Subcutaneous abdominal adipose tissue (tissue), 5 donors: ENCODE results near the gene RHCE.
"Not testable (repeated sequence)": the region's sequence is repeated elsewhere in the genome, so short reads cannot be mapped to it uniquely, and the experiment has no call there.

Experiments
- H3K27ac ChIP-seq: one replicate; pipeline ENCODE4 v1.7.0; 2013; ENCODE audit warnings: low read depth, mild to moderate bottlenecking, inconsistent platforms, low read length, moderate library complexity
- H3K27me3 ChIP-seq, 5 donors: one replicate each; pipeline ENCODE4 v1.7.0; 2013; ENCODE audit warnings: low read length in 5 of 5, inconsistent platforms in 1 of 5; ENCODE audit not compliant: control insufficient read depth in 5 of 5, insufficient read depth in 4 of 5
- H3K36me3 ChIP-seq, 5 donors: one replicate each; pipeline ENCODE4 v1.7.0; 2013; ENCODE audit warnings: low read length in 5 of 5; ENCODE audit not compliant: control insufficient read depth in 5 of 5, insufficient read depth in 5 of 5
- H3K4me1 ChIP-seq, 5 donors: one replicate each; pipeline ENCODE4 v1.7.0; 2013; ENCODE audit warnings: low read length in 5 of 5, mild to moderate bottlenecking in 3 of 5, moderate library complexity in 1 of 5; ENCODE audit not compliant: control insufficient read depth in 5 of 5, insufficient read depth in 5 of 5
- H3K4me3 ChIP-seq, 5 donors: one replicate each; pipeline ENCODE4 v1.7.0; 2013; ENCODE audit warnings: low read length in 5 of 5, low read depth in 1 of 5
- H3K9ac ChIP-seq, 5 donors: one replicate each; pipeline ENCODE4 v1.7.0; 2013; ENCODE audit warnings: low read length in 5 of 5, mild to moderate bottlenecking in 4 of 5, moderate library complexity in 3 of 5
- H3K9me3 ChIP-seq, 5 donors: one replicate each; pipeline ENCODE4 v1.7.0; 2013; ENCODE audit warnings: low read length in 5 of 5; ENCODE audit not compliant: control insufficient read depth in 5 of 5
- donor health status: healthy.
- donor health status: healthy.
- donor health status: healthy.
- donor health status: healthy.
- donor health status: healthy.

The RHCE gene

GRCh38 chr1:25349606-25350005 lies 71.0 kb downstream of the RHCE start:
- Histone ChIP-seq H3K27ac (no peak overlapping the region), H3K9ac (no peak overlapping the region), H3K9me3 (no peaks in the 10 kb centered on the region), H3K36me3 (peaks cover 12 to 43% (median 26%) of the 10 kb centered on the region in 5 donors), H3K4me1 (no peaks in the 10 kb centered on the region), H3K4me3 (no peak overlapping the region), H3K27me3 (no peaks in the 10 kb centered on the region)

GRCh38 chr1:25347556-25347955 lies 73.1 kb downstream of the RHCE start:
- Histone ChIP-seq H3K36me3 (peaks cover 8 to 39% (median 21%) of the 10 kb centered on the region in 5 donors), H3K27ac (no peak overlapping the region)

GRCh38 chr1:25343872-25344271 lies 76.8 kb downstream of the RHCE start:
- no peaks in the 10 kb centered on the region for H3K27me3 ChIP-seq
- peaks cover 7 to 29% (median 14%) of the 10 kb centered on the region in 5 donors for H3K36me3 ChIP-seq
- H3K4me3 ChIP-seq = no peak overlapping the region
- no peak overlapping the region for H3K9ac ChIP-seq
- H3K9me3 ChIP-seq = no peaks in the 10 kb centered on the region
- H3K27ac ChIP-seq = no peak overlapping the region
- peaks cover 0 to 19% (median 12%) of the 10 kb centered on the region in 5 donors for H3K4me1 ChIP-seq

More at GRCh38 chr1:25347556-25347955, 73.1 kb downstream of the RHCE start:
- no peaks in the 10 kb centered on the region for H3K4me1 ChIP-seq
- no peaks in the 10 kb centered on the region for H3K27me3 ChIP-seq
- H3K9ac ChIP-seq = no peak overlapping the region
- no peaks in the 10 kb centered on the region for H3K9me3 ChIP-seq
- H3K4me3 ChIP-seq = no peak overlapping the region

- no peaks in the 10 kb centered on the region for H3K27me3 ChIP-seq
- H3K9me3 ChIP-seq = no peaks in the 10 kb centered on the region
- peaks cover 0 to 23% (median 12%) of the 10 kb centered on the region in 5 donors for H3K4me1 ChIP-seq
- H3K36me3 ChIP-seq = peaks cover 7 to 27% (median 13%) of the 10 kb centered on the region in 5 donors
- H3K27ac ChIP-seq = no peak overlapping the region
- no peak overlapping the region for H3K4me3 ChIP-seq
- no peak overlapping the region for H3K9ac ChIP-seq
Measured at GRCh38 chr1:25342846-25343245, 77.8 kb downstream of the RHCE start.

GRCh38 chr1:25341746-25342145 lies 78.9 kb downstream of the RHCE start:
- no peak overlapping the region for H3K4me3 ChIP-seq
- peaks cover 7 to 22% (median 13%) of the 10 kb centered on the region in 5 donors for H3K36me3 ChIP-seq
- H3K27me3 ChIP-seq = no peaks in the 10 kb centered on the region
- no peak overlapping the region for H3K27ac ChIP-seq
- no peaks in the 10 kb centered on the region for H3K9me3 ChIP-seq
- peaks cover 1 to 25% (median 16%) of the 10 kb centered on the region in 5 donors for H3K4me1 ChIP-seq
- no peak overlapping the region for H3K9ac ChIP-seq

- Histone ChIP-seq H3K27ac (peak overlapping the region; percentile 83), H3K4me3 (peak overlapping the region; percentile 74 to 90 (median 85)), H3K27me3 (no peaks in the 10 kb centered on the region), H3K4me1 (peaks cover 1 to 28% (median 18%) of the 10 kb centered on the region in 5 donors), H3K36me3 (peaks cover 7 to 13% (median 8%) of the 10 kb centered on the region in 5 donors), H3K9me3 (no peaks in the 10 kb centered on the region), H3K9ac (peak overlapping the region; percentile 75 to 90 (median 82))
Measured at GRCh38 chr1:25338986-25339385, 81.6 kb downstream of the RHCE start.

- H3K4me3 ChIP-seq = peak within 1 kb of the TSS; percentile 74 to 90 (median 85)
- peaks cover 4 to 7% (median 5%) of the 10 kb centered on the region in 5 donors for H3K36me3 ChIP-seq
- H3K9me3 ChIP-seq = no peaks in the 10 kb centered on the region
- no peaks in the 10 kb centered on the region for H3K27me3 ChIP-seq
- peak within 1 kb of the TSS; percentile 75 to 90 (median 82) for H3K9ac ChIP-seq
- H3K27ac ChIP-seq = peak within 1 kb of the TSS; percentile 83
- H3K4me1 ChIP-seq = peaks cover 1 to 28% (median 18%) of the 10 kb centered on the region in 5 donors
Measured at GRCh38 chr1:25338188-25338981, 82.2 kb downstream of the RHCE start, which contains the start of gene TMEM50A. Gene TMEM50A (plus strand): TSS chr1:25338334. CDS start chr1:25340487, 2,153 bp downstream.

GRCh38 chr1:25337483-25338187 lies 83.0 kb downstream of the RHCE start:
- Histone ChIP-seq H3K9ac (peak overlapping the region in 2 of 5 donors; percentile 64 to 90), H3K27ac (peak overlapping the region; percentile 83), H3K4me3 (peak overlapping the region; percentile 48 to 90 (median 85)), H3K4me1 (peaks cover 1 to 28% (median 18%) of the 10 kb centered on the region in 5 donors)
- H3K9me3 ChIP-seq, H3K36me3 ChIP-seq, H3K27me3 ChIP-seq: not testable (repeated sequence)

- H3K36me3 ChIP-seq, H3K9me3 ChIP-seq, H3K27ac ChIP-seq, H3K27me3 ChIP-seq: not testable (repeated sequence)
- peak overlapping the region in 4 of 5 donors; percentile 48 to 77 (median 67) for H3K9ac ChIP-seq
- H3K4me3 ChIP-seq = peak overlapping the region; percentile 62 to 83 (median 75)
- H3K4me1 ChIP-seq = peaks cover 1 to 28% (median 18%) of the 10 kb centered on the region in 5 donors
Measured at GRCh38 chr1:25336922-25337354, 83.7 kb downstream of the RHCE start.

- H3K27me3 ChIP-seq, H3K9ac ChIP-seq, H3K9me3 ChIP-seq, H3K4me1 ChIP-seq, H3K27ac ChIP-seq, H3K4me3 ChIP-seq, H3K36me3 ChIP-seq: not testable (repeated sequence)
Measured at GRCh38 chr1:25329950-25330349, 90.7 kb downstream of the RHCE start.
